BE2C (cell line): Measurements from ENCODE around the gene GPR139.
A peak's percentile ranks its signal among the peaks of the same experiment; 100 is the strongest.

Source experiments
- DNase-seq: peaks from one replicate; pipeline ENCODE4 v3.0.0-alpha.2; 2020
- H3K27me3 ChIP-seq: fragments of 250-450 bp; sonication (Bioruptor Pico); 2 replicates; pipeline ENCODE4 v1.5.1; 2020; ENCODE audit warnings: mild to moderate bottlenecking
- H3K36me3 ChIP-seq: fragments of 250-450 bp; sonication (Bioruptor Pico); 2 replicates; pipeline ENCODE4 v1.5.1; 2020; ENCODE audit warnings: mild to moderate bottlenecking
- H3K4me1 ChIP-seq: fragments of 250-450 bp; sonication (Bioruptor Pico); 2 replicates; pipeline ENCODE4 v1.5.1; 2020
- H3K4me3 ChIP-seq: 2 replicates; pipeline ENCODE4 v1.5.1; 2011; ENCODE audit warnings: low read depth, low read length
- H3K9me3 ChIP-seq: fragments of 250-450 bp; sonication (Bioruptor Pico); 2 replicates; pipeline ENCODE4 v1.5.1; 2020
- CTCF ChIP-seq: IDR thresholded peaks from 2 replicates; pipeline ENCODE4 v1.5.1; 2012; ENCODE audit warnings: mild to moderate bottlenecking, low read depth, low read length

Gene GPR139

GRCh38 chr16:20026361-20027072 lies 47.2 kb downstream of the GPR139 start:
- Histone ChIP-seq H3K4me3 (no peak overlapping the region), H3K27me3 (no peaks in the 10 kb centered on the region), H3K36me3 (no peaks in the 10 kb centered on the region), H3K4me1 (no peaks in the 10 kb centered on the region), H3K9me3 (no peaks in the 10 kb centered on the region)
- TF ChIP-seq CTCF, result no peak
- no peak for DNase-seq

GRCh38 chr16:20023190-20023589 lies 50.5 kb downstream of the GPR139 start:
- DNase-seq, result no peak
- H3K4me3 ChIP-seq, result no peak overlapping the region
- no peaks in the 10 kb centered on the region for H3K9me3 ChIP-seq
- no peaks in the 10 kb centered on the region for H3K27me3 ChIP-seq
- no peaks in the 10 kb centered on the region for H3K4me1 ChIP-seq
- no peaks in the 10 kb centered on the region for H3K36me3 ChIP-seq
- TF ChIP-seq CTCF, result no peak

- no peaks in the 10 kb centered on the region for H3K27me3 ChIP-seq
- no peaks in the 10 kb centered on the region for H3K4me1 ChIP-seq
- DNase-seq, result no peak
- no peaks in the 10 kb centered on the region for H3K9me3 ChIP-seq
- no peaks in the 10 kb centered on the region for H3K36me3 ChIP-seq
- no peak overlapping the region for H3K4me3 ChIP-seq
- TF ChIP-seq CTCF, result no peak
Observed at GRCh38 chr16:20020976-20021375, 52.7 kb downstream of the GPR139 start.

GRCh38 chr16:20020083-20020482 lies 53.6 kb downstream of the GPR139 start:
- TF ChIP-seq CTCF, result no peak
- Histone ChIP-seq H3K4me1 (no peaks in the 10 kb centered on the region), H3K36me3 (no peaks in the 10 kb centered on the region), H3K9me3 (no peaks in the 10 kb centered on the region), H3K27me3 (no peaks in the 10 kb centered on the region), H3K4me3 (no peak overlapping the region)
- DNase-seq, result no peak

GRCh38 chr16:20016234-20016633 lies 57.5 kb downstream of the GPR139 start:
- no peaks in the 10 kb centered on the region for H3K9me3 ChIP-seq
- no peak overlapping the region for H3K4me3 ChIP-seq
- no peak for TF ChIP-seq CTCF
- DNase-seq, result no peak
- H3K36me3 ChIP-seq, result no peaks in the 10 kb centered on the region
- H3K27me3 ChIP-seq, result no peaks in the 10 kb centered on the region
- H3K4me1 ChIP-seq, result no peaks in the 10 kb centered on the region

- no peaks in the 10 kb centered on the region for H3K27me3 ChIP-seq
- H3K9me3 ChIP-seq, result no peaks in the 10 kb centered on the region
- TF ChIP-seq CTCF, result peak; percentile 32; the same call in 1 of the 2 replicates
Observed at GRCh38 chr16:20004931-20005330, 68.8 kb downstream of the GPR139 start.

More at GRCh38 chr16:20004931-20005330, 68.8 kb downstream of the GPR139 start:
- Histone ChIP-seq H3K4me1 (no peaks in the 10 kb centered on the region), H3K4me3 (no peak overlapping the region), H3K36me3 (no peaks in the 10 kb centered on the region)
- no peak for DNase-seq
